GM19455 (cell line): ENCODE results near the gene PBRM1.
A peak's percentile ranks its signal among the peaks of the same experiment; 100 is the strongest.

Experiments used
- ATAC-seq: cut with Tn5 transposase; IDR thresholded peaks from one replicate; pipeline ENCODE4 v1.9.1; 2021; ENCODE audit not compliant: unreplicated experiment

Gene PBRM1

DNA sequence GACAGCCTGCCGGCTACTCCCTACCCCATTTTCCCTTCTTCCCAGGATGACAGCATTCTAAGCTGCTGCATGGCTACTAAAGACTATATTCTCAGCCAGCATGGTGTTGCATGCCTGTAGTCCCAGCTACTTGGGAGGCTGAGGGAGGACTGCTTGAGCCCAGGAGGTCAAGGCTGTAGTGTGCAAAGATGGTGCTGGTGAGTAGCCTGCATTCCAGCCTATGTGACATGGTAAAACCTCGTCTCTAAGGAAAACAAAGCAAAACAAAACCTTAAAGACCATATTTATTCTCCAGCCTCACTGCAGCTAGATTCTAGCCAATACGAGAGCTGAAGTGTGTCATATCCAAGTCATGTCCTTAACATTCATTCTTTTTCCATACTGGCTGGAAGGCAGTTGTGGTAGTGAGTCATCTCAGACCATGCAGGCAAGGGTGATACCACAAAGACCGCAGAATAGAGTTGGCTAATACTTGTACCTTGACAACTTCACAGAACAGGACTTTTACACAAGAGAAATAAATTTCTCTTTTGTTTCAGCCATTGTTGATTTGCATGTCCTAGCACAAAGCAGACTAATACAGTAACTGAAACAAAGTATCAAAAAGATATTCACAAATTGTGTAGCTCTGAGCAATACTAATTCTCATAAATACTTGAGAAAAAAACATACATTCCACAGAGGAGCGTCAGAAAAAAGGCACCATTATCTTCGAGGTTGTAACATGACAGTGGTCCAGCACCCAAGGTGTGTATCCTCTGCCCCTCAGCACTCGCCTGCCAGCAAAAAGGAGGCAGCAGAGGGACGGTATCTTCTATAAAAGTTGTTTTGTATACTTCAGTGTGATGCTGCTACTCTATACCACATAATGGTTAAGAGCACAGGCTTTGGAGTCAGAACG lies 14.8 kb downstream of the PBRM1 start:
- peak; percentile 85 for ATAC-seq

DNA sequence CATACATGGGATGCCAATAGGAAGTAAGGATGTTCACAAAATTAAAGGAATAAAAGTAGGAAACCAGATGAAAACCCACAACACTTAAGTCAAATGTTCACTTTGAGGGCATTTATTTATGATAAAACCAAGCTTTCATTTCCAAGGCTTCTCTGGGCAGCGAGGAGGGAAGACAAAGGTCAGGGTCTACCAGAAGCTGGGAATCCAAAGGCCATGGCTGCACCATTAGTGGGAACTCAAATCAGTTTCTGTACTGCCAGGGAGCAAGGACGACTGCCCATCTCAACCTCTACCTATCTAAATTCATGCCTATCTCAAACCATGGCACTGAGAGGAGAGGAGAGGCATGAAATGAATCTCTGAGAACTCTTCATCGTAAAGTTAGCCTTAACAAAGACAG lies 22.6 kb downstream of the PBRM1 start:
- no peak for ATAC-seq

DNA sequence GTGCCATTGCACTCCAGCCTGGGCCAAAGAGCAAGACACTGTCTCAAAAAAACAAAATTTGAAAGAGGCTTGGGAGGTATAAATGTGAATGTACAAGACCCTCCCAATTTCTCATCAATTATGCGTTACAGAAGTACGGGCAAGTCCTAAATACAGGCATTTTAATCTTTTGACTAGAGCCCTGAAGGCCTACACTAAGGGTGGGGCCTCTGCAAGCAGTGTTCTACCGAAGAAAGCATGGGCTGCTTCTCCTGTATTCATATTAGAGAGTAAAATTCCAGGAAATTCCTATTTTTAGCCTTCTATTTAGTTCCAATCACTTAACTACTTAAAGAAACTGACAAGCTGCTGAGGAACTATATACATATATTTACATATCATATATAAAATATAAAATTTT lies 25.7 kb downstream of the PBRM1 start:
- ATAC-seq: no peak

DNA sequence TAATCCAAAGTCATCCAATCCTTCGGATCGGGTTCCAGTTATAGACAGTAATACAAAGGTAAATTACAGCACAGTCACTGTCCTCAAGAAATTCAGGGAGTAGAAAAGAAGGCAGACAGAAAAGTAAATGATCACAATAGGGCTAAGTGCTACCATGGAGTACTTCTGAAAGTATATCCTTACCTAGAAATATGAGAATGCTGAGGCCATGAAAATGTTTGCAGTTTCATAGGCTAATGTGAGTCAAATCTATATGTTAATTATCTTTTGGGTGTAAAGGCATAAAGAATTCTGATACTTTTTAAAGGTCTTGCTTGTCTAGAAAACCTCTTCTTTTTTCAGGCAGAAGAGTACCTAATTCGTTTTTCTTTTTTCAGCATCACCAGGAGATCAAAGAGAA lies 29.8 kb downstream of the PBRM1 start:
- no peak for ATAC-seq

DNA sequence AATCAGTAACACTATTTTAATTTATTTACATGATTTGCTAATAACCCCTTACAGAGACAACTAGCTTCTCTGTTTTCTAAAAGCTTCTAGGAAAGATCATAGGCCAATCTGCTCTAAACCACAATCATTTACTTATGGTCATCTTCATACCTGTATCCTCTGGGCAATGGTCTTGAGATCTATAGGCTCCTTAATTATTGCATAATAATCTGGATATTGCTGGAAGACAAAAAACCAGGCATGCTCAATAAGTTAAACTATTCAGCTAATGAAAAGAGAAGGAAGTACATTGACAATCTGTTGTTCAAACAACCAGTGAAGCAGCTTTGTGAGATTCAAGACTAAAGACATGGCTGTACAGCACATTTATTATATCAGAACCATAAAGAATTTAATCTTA lies 34.1 kb downstream of the PBRM1 start:
- ATAC-seq: no peak

DNA sequence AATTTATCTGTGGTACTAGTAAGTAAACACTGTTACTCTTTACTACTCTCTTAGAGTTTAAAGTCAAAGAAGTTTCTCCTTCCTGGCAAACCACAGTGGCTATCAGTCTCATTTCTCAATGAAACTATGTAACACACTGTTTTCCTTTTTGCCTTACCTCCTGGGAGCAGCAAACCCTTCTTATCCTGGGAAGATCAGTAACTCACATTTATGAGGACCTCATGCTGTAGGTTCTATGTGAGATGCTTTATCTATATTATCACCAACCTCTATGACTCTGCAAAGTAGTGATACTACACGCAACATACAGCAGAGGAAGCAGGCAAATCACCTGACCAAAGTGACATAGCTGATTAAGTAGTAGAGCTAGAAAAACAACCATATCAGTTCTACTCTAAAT lies 35.3 kb downstream of the PBRM1 start:
- ATAC-seq: no peak

DNA sequence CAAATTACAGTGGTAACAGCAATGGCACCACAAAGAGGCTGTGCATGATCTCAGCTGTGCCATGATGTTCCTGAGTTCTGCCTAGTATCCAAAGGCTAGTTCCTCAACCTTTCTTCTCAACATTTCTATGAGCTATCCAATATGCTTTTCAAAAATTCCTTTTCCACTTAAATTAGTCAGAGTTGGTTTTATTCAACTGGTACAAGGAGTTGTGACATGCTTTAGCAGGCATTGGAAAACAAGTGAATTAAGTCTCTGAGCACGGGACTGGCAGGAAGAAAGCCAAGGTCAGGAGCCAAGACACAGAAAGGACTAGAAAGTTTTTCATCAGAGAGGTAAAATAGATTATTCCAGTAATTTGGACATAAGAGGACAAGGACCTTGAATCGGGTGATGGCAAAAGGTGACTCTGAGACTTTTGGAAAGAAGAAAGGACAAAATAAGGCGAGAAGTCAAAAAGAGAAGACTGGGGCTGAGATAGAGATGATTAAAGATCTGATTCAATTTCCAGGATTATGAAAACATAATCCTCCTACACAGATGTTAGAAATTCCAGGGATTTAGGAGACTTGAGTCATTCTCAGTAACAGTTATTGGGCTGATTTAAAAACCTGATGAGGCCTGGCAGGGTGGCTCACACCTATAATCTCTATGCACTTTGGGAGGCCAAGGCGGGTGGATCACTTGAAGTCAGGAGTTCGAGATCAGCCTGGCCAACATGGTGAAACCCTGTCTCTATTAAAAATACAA lies 36.1 kb downstream of the PBRM1 start:
- ATAC-seq: no peak

DNA sequence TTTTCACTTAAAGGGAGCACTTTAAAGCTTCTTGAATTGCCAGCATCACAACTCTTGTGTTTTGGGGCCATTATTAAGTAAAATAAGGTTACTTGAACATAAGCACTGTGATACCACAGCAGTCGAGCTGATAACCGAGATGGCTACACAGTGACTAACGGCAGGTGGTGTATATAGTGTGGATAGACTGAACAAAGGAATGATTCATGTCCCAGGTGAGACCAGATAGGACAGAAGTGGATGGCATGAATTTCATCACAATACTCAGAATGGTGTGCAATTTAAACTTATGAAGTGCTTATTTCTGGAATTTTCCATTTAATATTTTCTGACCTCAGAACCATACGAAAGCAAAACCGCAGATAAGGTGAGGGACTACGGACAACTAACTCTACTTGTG lies 40.2 kb downstream of the PBRM1 start:
- ATAC-seq: no peak

DNA sequence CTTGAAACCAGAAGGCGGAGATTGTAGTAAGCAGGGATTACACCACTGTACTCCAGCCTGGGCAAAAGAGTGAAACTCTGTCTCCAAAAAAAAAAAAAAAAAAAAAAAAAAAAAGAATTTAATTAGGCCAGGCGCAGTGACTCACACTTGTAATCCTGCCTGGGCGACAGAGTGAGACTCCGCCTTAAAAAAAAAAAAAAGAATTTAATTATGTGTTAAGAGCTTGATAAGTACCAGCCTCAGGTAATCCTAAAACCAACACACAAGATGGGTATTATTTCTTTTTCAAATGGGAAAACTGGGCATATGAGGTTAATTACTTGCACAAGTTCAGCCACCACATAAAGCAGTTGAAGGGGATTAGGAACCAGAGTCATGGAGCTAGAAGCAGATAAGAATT lies 49.0 kb downstream of the PBRM1 start:
- ATAC-seq: no peak

DNA sequence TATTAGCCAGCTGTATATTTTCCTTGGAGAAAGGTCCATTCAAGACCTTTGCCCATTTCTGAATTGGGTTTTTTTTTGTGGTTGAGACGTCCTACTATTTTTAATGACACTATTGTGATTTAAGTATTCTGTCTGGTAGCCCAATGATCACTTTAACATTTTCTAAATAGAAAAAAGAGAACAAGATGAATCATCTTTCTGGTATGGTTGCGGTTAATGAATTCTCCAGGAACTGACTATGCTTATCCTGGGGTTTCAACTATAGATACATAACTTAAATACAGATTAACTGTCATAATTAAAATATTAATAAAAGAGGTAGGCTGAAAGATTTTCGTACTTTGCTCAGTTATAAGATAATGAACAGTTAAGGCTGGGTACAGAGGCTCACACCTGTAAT lies 51.9 kb downstream of the PBRM1 start:
- ATAC-seq: no peak

DNA sequence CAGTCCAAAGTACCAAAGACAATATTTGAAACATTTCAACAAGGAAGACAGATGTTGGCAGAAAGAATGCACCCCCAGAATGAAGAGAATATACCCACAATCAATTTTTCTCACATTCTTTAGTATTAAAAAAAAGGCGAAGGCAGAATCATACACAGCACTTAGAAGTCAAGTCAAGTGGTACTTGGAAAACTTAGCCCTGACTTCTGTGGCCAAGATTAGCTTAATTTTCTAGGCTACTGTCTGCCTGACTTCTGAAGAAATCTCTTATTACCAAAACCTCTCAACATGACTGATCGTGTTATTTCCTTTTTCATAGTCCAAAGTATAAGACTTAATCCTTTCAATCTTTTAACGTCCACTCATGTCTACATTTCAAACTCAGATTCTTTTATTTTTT lies 60.7 kb downstream of the PBRM1 start:
- ATAC-seq: no peak

DNA sequence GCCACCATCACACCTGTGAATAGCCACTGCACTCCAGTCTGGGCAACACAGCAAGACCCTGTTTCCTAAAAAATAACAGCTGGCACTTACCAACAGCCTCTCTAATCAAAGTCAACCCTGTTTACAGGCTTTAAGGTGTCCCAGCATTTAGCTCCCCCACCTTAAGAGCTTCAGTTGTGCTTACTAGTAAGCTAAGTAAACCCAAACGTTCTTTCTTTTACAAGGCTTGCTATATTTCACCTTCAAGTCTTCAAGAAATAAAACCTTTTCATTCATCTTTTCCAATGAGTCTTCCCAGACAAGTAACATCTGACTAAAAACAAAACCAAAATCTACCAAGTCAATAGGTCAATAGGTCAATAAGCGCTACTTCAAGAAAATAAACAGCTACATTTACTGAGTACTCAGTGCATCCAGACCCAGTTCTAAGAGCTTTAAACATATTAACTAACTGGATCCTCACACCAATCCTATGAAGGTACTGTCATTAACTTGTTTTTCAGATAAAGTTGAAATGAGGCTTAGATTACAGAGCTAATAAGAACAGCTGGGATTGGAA lies 62.4 kb downstream of the PBRM1 start:
- ATAC-seq: no peak

DNA sequence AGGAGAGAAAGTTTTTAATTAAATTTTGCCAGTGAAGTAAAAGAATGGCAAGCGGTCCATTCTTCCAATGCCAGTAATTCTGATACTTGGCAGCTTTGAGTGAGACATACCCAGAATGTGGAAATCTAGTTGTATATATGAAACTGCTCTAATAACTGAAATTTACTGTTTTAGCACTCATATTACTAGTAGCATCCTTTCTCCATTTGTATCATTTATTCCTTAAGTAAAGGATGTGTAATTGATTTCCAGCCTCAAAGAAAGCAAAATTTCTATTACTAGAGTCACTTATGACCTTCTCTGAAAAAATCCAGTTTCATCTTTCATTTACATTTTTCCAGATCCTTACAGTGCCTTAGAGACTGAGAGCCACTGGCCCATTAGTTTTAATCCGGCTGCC lies 65.1 kb downstream of the PBRM1 start:
- ATAC-seq: no peak

DNA sequence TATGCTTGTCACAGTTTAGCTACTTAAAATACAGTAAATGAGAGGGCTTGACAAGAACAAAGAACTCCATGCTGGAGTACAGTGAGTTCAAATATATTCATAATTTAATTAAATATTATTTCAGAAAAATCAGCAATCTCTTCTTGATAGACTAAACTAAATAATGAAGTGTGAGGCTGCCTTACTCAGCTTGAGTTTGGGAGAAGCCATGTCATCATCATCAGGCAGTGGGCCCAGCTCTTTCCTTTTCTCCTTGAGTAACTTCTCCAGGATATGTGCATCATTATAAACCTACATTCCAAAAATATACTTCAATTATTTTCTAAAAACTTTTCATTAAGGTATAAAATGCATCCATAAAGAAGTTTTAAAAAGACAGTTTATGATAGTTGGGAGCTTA lies 70.5 kb downstream of the PBRM1 start:
- ATAC-seq: no peak

DNA sequence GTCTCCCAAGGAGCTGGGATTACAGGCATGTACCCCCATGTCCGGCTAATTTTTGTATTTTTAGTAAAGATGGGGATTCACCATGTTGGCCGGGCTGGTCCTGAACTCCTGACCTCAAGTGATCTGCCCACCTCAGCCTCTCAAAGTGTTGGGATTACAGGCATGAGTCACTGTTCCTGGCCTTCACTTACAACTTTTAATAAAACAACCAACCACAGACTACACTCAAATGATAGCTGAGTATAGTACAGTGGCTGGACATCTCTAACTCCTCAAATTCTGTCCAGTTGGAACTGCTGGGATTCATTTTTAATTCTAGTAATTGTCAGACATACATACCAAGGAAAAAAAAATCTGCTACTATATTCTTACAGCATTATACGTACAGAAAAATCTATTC lies 71.0 kb downstream of the PBRM1 start:
- no peak for ATAC-seq

DNA sequence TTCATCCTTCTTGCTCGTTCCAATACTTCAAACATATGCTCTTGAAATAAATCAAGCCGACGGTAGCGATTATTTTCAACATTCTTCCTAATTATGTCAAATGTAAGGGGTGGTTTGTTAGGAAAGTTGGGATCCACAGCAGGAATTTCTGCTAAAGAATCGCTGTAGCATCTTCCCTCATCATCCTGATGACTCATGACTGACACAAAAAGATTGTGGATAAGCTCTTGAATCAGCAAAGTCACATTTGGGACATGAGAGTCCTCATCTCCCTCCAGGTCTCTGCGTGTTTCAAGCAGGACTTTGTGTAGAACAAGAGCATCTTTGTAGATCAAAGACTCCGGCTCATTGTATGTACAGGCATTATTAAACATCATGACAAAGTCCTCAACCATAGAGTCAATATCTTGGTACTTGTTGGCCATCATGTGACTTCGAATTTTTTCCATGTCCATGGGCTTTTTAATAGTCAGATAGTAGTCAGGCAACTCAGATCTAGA lies 76.3 kb downstream of the PBRM1 start:
- no peak for ATAC-seq

DNA sequence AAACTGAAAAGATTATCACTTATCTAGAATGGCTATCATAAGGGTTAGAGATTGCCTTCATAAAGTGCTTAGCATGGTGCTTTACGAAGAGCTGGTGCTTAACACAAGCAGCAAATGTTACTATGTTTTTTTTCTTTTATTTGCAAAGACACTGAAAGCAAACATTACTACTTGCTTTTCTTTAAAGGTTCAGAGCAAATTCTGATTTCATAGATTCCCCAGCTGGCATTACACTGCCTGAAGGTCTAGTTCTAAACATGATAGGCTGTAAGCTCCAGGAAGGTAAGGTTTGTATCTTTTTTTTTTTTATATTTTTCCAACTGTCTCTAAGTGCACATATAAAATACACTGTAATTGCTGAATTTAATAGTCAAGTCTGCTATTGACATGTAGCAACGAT lies 77.4 kb downstream of the PBRM1 start:
- ATAC-seq: no peak

DNA sequence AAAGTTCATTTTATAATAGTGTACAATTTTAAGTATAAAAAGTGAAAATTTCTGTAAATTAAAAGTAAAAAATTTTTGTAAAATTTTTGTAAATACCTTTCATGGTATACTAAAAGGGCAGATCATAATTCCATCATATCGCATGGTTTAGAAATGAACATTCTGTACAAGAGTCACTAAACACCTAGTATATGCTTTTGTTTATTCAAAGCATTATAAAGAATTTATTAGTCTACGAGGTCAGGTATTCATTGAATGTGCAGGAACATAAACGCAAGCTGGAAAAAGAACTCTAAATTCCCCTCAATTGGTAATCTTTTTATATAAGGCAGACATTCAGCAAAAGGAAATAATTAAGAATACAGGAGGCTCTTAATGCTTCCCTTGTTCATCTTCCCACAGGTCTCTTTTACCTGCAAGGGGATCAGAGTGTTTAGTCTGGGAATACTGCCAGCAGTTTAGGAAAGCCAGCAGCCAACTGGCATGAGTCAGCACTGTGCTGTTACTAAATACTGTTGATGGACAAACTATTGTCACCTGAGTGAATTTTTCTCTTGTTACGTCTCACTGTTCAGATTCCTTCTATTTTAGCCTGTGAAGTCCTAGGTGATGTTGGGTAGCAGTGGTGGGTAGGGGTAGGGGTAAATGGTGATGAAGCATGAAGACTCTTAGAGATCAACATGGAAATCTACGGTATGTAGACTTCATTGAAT lies 79.2 kb downstream of the PBRM1 start:
- ATAC-seq: no peak

DNA sequence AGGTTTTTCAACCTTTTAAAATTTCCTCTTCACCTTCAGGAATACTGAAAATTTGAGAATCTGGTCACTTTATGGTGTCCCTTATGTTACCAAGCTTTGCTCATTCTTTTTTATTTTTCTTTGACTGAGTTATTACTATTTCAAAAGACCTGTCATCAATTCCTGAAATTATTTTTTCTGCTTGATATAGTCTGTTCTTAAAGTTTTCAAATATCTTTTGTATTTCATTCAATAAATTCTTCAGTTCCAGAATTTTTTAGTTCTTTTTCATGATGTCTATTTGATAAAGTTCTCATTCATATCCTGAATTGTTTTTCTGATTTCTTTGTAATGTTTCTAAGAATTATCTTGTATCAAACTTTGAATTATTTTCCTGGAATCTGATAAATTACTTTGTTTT lies 85.5 kb downstream of the PBRM1 start:
- no peak for ATAC-seq

DNA sequence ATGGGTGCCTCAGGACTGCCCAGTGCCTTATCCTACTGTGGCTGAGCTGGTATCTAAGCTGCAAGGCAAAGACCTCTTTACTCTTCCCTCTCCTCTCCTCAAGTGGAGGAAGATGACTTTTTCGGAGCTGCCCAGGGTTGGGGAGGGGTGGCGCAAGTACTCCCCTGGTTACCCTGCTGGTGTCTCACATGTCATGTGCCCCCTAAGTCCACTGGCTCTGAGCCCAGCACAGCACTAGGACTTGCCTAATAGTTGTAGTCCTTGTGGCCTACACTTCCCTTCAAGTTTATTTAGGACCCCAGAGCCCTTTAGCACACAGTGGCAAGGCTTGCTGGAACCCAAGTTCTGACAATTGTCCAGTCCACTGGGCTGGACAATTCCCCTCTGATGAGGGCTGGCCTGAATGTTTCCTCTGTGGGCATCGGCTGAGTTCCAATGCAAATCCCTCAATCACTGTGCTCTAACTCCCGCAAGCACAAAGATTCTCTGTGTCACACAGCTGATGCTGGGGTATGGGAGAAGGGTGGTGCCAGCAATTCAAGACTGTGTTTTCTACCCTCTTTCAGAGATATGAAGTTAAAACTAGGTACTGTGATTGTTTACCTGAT lies 89.0 kb downstream of the PBRM1 start:
- no peak for ATAC-seq

DNA sequence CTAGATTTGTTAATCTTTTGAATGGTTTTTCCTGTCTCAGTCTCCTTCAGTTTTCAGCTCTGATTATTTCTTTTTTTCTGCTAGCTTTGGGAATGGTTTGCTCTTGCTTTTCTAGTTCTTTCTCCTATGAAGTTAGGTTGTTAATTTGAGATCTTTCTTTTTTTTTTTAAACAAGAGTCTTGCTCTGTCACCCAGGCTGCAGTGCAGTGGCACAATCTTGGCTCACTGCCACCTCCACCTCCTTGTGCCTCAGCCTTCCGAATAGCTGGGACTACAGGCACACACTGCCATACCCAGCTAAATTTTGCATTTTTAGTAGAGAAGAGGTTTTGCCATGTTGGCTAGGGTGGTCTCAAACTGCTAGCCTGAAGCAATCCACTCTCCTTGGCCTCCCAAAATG lies 92.6 kb downstream of the PBRM1 start:
- no peak for ATAC-seq
